A549 (cell line): Measurements from ENCODE around the gene KLHL2. TPM values are rescaled to one million over a fixed set of nuclear protein-coding genes. Genes with fewer than 3 reads are reported as not detected.
"Not testable (repeated sequence)": the region's sequence is repeated elsewhere in the genome, so short reads cannot be mapped to it uniquely, and the experiment has no call there.

Source experiments
- ATAC-seq, 2 experiments: fragments of 200-7000 bp in 1 of 2; fragments of >200 bp in 1 of 2; cut with Nextera tagmentation in 1 of 2; cut with Tn5 transposase in 1 of 2; 3 replicates each; pipeline versions ENCODE4 v1.8.0 to v1.9.1; 2018 to 2020; ENCODE audit warnings: mild to moderate bottlenecking in 1 of 2, moderate library complexity in 1 of 2
- CTCF ChIA-PET: fragments of 300-600 bp; sonication (Branson Sonifier 250); formaldehyde crosslinking; extraction: SDS; loops from one replicate; lab custom pipeline; 2021; ENCODE audit warnings: antibody characterized with exemption, inconsistent platforms; lab: Yijun Ruan, JAX
- POLR2A ChIA-PET: fragments of 350-600 bp; formaldehyde crosslinking; extraction: SDS; loops from one replicate; lab custom pipeline; 2021; ENCODE audit warnings: antibody characterized with exemption, inconsistent platforms; lab: Yijun Ruan, JAX
- DNase-seq, 2 experiments: peaks; one replicate each; pipeline versions ENCODE4 v3.0.0 to v3.0.0-alpha.2; 2011 to 2016; ENCODE audit warnings: low read depth in 1 of 2, low spot score in 1 of 2
- FAIRE-seq: peaks from 2 replicates; lab custom pipeline; 2011; peaks lifted over from hg19 to GRCh38; lab: Jason Lieb, UNC
- H3K27ac ChIP-seq, 2 experiments: fragments of >200 bp; sonication (Bioruptor Twin); formaldehyde crosslinking; 3 replicates each; pipeline ENCODE4 v1.5.1; 2016 to 2017
- H3K4me1 ChIP-seq: fragments of >200 bp; sonication (Bioruptor Twin); formaldehyde crosslinking; 3 replicates; pipeline ENCODE4 v1.6.1; 2016
- H3K4me2 ChIP-seq: fragments of >200 bp; sonication (Bioruptor Twin); formaldehyde crosslinking; 3 replicates; pipeline ENCODE4 v1.6.1; 2016
- H3K4me3 ChIP-seq: fragments of >200 bp; sonication (Bioruptor Twin); formaldehyde crosslinking; 3 replicates; pipeline ENCODE4 v1.5.1; 2016
- H3K9me3 ChIP-seq: fragments of >200 bp; sonication (Bioruptor Twin); formaldehyde crosslinking; 3 replicates; pipeline ENCODE4 v1.6.1; 2016
- CHD4 ChIP-seq: fragments of 200-600 bp; sonication (generic); IDR thresholded peaks from 2 replicates; pipeline ENCODE4 v1.6.1; 2016; ENCODE audit warnings: antibody characterized with exemption, mild to moderate bottlenecking, borderline replicate concordance
- EHMT2 ChIP-seq: fragments of 200-600 bp; sonication (generic); IDR thresholded peaks from 2 replicates; pipeline ENCODE4 v1.6.1; 2016; ENCODE audit warnings: antibody characterized with exemption, low read depth, mild to moderate bottlenecking, moderate library complexity
- FOXS1 ChIP-seq: fragments of 250-450 bp; sonication (Bioruptor Pico); IDR thresholded peaks from 2 replicates; pipeline ENCODE4 v1.5.0; 2020; ENCODE audit warnings: mild to moderate bottlenecking, moderate library complexity
- HEYL ChIP-seq: fragments of 250-450 bp; sonication (Bioruptor Pico); IDR thresholded peaks from 2 replicates; pipeline ENCODE4 v1.8.0; 2021; ENCODE audit warnings: mild to moderate bottlenecking, moderate library complexity
- HOXB13 ChIP-seq: fragments of 250-450 bp; sonication (Bioruptor Pico); IDR thresholded peaks from 2 replicates; pipeline ENCODE4 v1.5.0; 2020; ENCODE audit warnings: low read depth, mild to moderate bottlenecking, moderate library complexity
- NFE2L2 ChIP-seq: fragments of 150-350 bp; conservative IDR thresholded peaks from 2 replicates; pipeline ENCODE4 v1.6.1; 2014; ENCODE audit warnings: low read length
- POLR2A ChIP-seq: IDR thresholded peaks from 2 replicates; pipeline ENCODE4 v1.6.1; 2012; ENCODE audit warnings: mild to moderate bottlenecking, low read length
- POLR2AphosphoS2 ChIP-seq: conservative IDR thresholded peaks from 2 replicates; pipeline ENCODE4 v1.6.1; 2012; ENCODE audit warnings: low read length, improper control_type of control experiment, inconsistent platforms
- SMC3 ChIP-seq: fragments of >200 bp; sonication (Bioruptor Twin); formaldehyde crosslinking; IDR thresholded peaks from 3 replicates; pipeline ENCODE4 v1.6.1; 2018; ENCODE audit warnings: inconsistent platforms
- SREBF2 ChIP-seq: fragments of 450-650 bp; IDR thresholded peaks from 2 replicates; pipeline ENCODE4 v1.6.1; 2014; ENCODE audit warnings: mild to moderate bottlenecking, moderate library complexity
- ZFP36 ChIP-seq: fragments of 450-650 bp; IDR thresholded peaks from 2 replicates; pipeline ENCODE4 v1.6.1; 2014; ENCODE audit warnings: borderline replicate concordance; ENCODE audit not compliant: partially characterized antibody
- ZNF302 ChIP-seq: fragments of 250-450 bp; sonication (Bioruptor Pico); IDR thresholded peaks from 2 replicates; pipeline ENCODE4 v1.9.0; 2021; ENCODE audit warnings: inconsistent platforms, mild to moderate bottlenecking, moderate library complexity
- WGBS: methylation state at CpG from one replicate; pipeline ENCODE4 v1.1.6; 2017; ENCODE audit errors: missing lambda C conversion rate; 5-methylcytosine and 5-hydroxymethylcytosine counted together
- polyA plus RNA-seq, 4 experiments: library from polyadenylated mRNA; depleted of rRNA in 3 of 4; stranded (reverse); fragments of >200 nt; fragmentation: RNase III in 1 of 4; extraction: RNeasy Plus Mini Kit Qiagen cat#74134 plus additional on column Dnase treatment in 1 of 4; gene quantifications; 2 replicates in 3 of 4; 3 replicates in 1 of 4; pipeline ENCODE4 v1.2.3, GENCODE V29; 2011 to 2017
- TF ChIP-seq, protein P1 (sequence below): IDR thresholded peaks from 2 replicates; pipeline ENCODE4 v1.6.1; 2012; ENCODE audit warnings: low read depth, borderline replicate concordance
- TF ChIP-seq, protein P2 (sequence below): fragments of 200-600 bp; sonication (generic); IDR thresholded peaks from 2 replicates; pipeline ENCODE4 v1.6.1; 2016; ENCODE audit warnings: antibody characterized with exemption, mild to moderate bottlenecking, moderate library complexity
- TF ChIP-seq, protein P3 (sequence below): IDR thresholded peaks from 2 replicates; pipeline ENCODE4 v1.6.1; 2012
- TF ChIP-seq, protein P4 (sequence below): fragments of >200 bp; sonication (Bioruptor Twin); formaldehyde crosslinking; IDR thresholded peaks from 3 replicates; pipeline ENCODE4 v1.6.1; 2016

Gene KLHL2
- polyA plus RNA-seq, 2 of the 4 experiments (the other 2 are of a cell fraction): 13.6 to 21.6 TPM

DNA sequence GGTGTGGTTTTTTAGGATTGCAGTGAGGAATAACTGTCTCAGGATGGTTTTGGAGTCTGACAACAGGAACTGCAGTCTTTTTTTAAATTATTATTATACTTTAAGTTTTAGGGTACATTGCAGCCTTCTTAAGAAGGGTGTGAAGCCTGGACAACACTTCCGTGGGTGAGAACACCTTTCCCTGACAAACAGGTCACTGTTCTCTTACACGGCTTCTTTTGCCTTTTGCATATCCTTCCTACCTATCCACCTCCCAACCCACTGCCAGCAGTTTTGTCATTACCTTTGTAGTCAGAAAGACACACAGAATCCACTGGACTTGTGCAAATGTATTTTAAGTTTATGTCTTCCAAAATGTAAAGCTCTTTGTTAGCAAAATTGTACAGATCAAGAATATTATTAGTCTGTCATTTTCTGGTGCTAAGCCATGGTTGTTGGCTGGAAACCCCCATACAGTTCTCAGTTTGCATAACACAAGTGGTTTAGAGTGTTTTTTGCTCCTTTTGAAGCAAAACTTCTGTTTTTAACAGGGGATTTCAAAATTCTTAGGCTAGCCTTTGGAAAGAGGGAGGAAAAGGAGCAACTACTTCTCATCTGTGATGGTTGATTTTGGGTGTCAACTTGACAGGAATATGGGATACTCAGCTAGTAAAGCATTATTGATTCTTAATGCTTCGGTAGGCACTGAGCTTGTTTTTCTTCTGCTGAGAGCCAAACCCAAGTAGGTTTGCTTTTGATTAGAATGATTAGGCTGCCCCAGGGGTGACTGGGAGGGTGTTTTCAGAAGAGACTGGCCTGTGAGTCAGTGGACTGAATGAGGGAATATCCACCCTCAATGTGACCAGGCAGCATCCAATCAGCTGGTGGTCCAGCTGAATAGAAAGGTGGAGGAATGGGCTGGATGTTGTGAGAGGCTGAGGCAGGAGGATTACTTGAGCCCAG is 29.4 kb upstream of the KLHL2 start:
- no peak for ATAC-seq
- no peaks in the 10 kb centered on the region for H3K9me3 ChIP-seq
- H3K4me1 ChIP-seq: no peaks in the 10 kb centered on the region
- H3K4me2 ChIP-seq: no peak overlapping the region
- no peak for FAIRE-seq
- CTCF ChIA-PET: interaction anchor here (0.6 kb wide), 1 partner anchor 110 kb away, joined by 3 read pairs; no protein-coding TSS in a partner anchor
- 56% methylated on average over 3 of the region's 3 CpGs for WGBS
- no peak overlapping the region for H3K4me3 ChIP-seq
- POLR2A ChIA-PET: no interaction called here
- no peak for DNase-seq
- no peak for TF ChIP-seq SREBF2
- no peak overlapping the region for H3K27ac ChIP-seq

DNA sequence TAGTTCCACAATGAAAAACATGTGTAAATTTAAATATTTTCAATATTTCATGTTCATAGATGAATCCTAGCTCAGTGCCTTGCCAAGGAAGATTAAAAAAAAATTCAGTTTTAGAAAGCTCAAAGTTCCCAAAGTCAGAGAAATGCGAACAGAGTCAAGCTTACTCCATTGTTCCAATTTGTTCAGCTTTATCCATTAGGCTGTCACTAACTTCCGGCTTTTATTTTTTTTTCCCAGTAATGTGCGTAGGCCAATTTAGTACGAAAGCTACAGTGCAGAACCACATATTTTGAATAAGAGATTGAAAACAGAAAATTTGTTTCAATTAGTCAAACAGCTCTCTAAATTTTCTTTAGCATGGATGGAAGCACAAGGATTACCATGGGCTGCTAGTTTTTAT is 23.1 kb upstream of the KLHL2 start:
- no peak for FAIRE-seq
- WGBS: 91% methylated on average over 4 of the region's 4 CpGs
- no peak for TF ChIP-seq FOXS1 (CRISPR knock-in tag)
- TF ChIP-seq NFE2L2: no peak
- no peak for TF ChIP-seq SMC3
- TF ChIP-seq CHD4: no peak
- TF ChIP-seq, protein P1, sequence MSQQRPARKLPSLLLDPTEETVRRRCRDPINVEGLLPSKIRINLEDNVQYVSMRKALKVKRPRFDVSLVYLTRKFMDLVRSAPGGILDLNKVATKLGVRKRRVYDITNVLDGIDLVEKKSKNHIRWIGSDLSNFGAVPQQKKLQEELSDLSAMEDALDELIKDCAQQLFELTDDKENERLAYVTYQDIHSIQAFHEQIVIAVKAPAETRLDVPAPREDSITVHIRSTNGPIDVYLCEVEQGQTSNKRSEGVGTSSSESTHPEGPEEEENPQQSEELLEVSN: no peak
- TF ChIP-seq HOXB13 (CRISPR knock-in tag): no peak
- TF ChIP-seq, protein P2, sequence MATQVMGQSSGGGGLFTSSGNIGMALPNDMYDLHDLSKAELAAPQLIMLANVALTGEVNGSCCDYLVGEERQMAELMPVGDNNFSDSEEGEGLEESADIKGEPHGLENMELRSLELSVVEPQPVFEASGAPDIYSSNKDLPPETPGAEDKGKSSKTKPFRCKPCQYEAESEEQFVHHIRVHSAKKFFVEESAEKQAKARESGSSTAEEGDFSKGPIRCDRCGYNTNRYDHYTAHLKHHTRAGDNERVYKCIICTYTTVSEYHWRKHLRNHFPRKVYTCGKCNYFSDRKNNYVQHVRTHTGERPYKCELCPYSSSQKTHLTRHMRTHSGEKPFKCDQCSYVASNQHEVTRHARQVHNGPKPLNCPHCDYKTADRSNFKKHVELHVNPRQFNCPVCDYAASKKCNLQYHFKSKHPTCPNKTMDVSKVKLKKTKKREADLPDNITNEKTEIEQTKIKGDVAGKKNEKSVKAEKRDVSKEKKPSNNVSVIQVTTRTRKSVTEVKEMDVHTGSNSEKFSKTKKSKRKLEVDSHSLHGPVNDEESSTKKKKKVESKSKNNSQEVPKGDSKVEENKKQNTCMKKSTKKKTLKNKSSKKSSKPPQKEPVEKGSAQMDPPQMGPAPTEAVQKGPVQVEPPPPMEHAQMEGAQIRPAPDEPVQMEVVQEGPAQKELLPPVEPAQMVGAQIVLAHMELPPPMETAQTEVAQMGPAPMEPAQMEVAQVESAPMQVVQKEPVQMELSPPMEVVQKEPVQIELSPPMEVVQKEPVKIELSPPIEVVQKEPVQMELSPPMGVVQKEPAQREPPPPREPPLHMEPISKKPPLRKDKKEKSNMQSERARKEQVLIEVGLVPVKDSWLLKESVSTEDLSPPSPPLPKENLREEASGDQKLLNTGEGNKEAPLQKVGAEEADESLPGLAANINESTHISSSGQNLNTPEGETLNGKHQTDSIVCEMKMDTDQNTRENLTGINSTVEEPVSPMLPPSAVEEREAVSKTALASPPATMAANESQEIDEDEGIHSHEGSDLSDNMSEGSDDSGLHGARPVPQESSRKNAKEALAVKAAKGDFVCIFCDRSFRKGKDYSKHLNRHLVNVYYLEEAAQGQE: no peak
- TF ChIP-seq POLR2AphosphoS2: no peak
- TF ChIP-seq EHMT2: no peak
- TF ChIP-seq ZNF302 (CRISPR knock-in tag): no peak
- TF ChIP-seq HEYL (CRISPR knock-in tag): no peak
- TF ChIP-seq, protein P3, sequence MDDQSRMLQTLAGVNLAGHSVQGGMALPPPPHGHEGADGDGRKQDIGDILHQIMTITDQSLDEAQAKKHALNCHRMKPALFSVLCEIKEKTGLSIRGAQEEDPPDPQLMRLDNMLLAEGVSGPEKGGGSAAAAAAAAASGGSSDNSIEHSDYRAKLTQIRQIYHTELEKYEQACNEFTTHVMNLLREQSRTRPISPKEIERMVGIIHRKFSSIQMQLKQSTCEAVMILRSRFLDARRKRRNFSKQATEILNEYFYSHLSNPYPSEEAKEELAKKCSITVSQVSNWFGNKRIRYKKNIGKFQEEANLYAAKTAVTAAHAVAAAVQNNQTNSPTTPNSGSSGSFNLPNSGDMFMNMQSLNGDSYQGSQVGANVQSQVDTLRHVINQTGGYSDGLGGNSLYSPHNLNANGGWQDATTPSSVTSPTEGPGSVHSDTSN: no peak
- TF ChIP-seq, protein P4, sequence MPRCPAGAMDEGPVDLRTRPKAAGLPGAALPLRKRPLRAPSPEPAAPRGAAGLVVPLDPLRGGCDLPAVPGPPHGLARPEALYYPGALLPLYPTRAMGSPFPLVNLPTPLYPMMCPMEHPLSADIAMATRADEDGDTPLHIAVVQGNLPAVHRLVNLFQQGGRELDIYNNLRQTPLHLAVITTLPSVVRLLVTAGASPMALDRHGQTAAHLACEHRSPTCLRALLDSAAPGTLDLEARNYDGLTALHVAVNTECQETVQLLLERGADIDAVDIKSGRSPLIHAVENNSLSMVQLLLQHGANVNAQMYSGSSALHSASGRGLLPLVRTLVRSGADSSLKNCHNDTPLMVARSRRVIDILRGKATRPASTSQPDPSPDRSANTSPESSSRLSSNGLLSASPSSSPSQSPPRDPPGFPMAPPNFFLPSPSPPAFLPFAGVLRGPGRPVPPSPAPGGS: no peak
- TF ChIP-seq POLR2A: no peak
- TF ChIP-seq ZFP36: no peak
- Histone ChIP-seq H3K4me3 (no peak overlapping the region), H3K9me3 (no peaks in the 10 kb centered on the region), H3K4me2 (no peak overlapping the region), H3K4me1 (no peaks in the 10 kb centered on the region), H3K27ac (no peak overlapping the region)
- no peak for ATAC-seq
- CTCF ChIA-PET: no interaction called here
- POLR2A ChIA-PET: no interaction called here
- no peak for DNase-seq

DNA sequence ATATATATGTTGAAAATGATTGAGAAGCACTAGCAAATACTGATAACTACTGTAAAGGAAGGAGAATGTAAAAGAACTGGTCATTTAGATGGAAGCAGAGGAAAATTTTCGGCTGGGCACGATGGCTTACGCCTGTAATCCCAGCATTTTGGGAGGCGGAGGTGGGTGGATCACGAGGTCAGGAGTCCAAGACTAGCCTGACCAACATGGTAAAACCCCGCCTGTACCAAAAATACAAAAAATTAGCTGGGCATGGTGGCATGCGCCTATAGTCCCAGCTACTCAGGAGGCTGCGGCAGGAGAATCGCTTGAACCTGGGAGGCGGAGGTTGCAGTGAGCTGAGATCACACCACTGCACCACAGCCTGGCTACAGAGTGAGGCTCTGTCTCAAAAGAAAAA is 22.4 kb upstream of the KLHL2 start:
- H3K4me1 ChIP-seq, FAIRE-seq, ATAC-seq, H3K4me2 ChIP-seq, H3K4me3 ChIP-seq, POLR2A ChIA-PET, H3K27ac ChIP-seq, H3K9me3 ChIP-seq, DNase-seq: not testable (repeated sequence)
- CTCF ChIA-PET: interaction anchor here (0.6 to 1.0 kb wide), 2 partner anchors 54 to 471 kb away, joined by 3 to 5 read pairs; no protein-coding TSS in a partner anchor
- 80% methylated on average over 10 of the region's 10 CpGs for WGBS
